Right lobe of liver (tissue), 6 donors: ENCODE results near the gene IL21R. TPM values are rescaled to one million over a fixed set of nuclear protein-coding genes. Genes with fewer than 3 reads are reported as not detected.

Experiments
- ATAC-seq, 4 donors: fragments of 200-7000 bp; cut with Tn5 transposase; one replicate each; pipeline ENCODE4 v1.9.1; 2020; ENCODE audit warnings: mild to moderate bottlenecking in 4 of 4, moderate library complexity in 4 of 4
- DNase-seq, 3 donors: peaks; one replicate each; pipeline ENCODE4 v3.0.0-alpha.2; 2020
- H3K27ac ChIP-seq, 3 donors: fragments of 200-600 bp; one replicate each; pipeline ENCODE4 v1.8.0; 2022
- H3K27me3 ChIP-seq, 2 donors: fragments of 200-600 bp; one replicate each; pipeline ENCODE4 v1.8.0; 2022
- H3K36me3 ChIP-seq, 4 donors: fragments of 200-600 bp; sonication (generic) in 1 of 4; one replicate each; pipeline versions ENCODE4 v1.5.1 to v1.8.0; 2017 to 2022; ENCODE audit warnings: control low read depth in 1 of 4
- H3K4me1 ChIP-seq, 4 donors: fragments of 200-600 bp; sonication (generic) in 1 of 4; one replicate each; pipeline versions ENCODE4 v1.5.1 to v1.8.0; 2017 to 2022; ENCODE audit warnings: control low read depth in 1 of 4
- H3K4me3 ChIP-seq, 3 donors: fragments of 200-600 bp; one replicate each; pipeline ENCODE4 v1.8.0; 2022
- H3K9me3 ChIP-seq, 4 donors: fragments of 200-600 bp; sonication (generic) in 1 of 4; one replicate each; pipeline versions ENCODE4 v1.5.1 to v1.8.0; 2017 to 2022; ENCODE audit warnings: control low read depth in 1 of 4
- POLR2A ChIP-seq: fragments of 450-650 bp; IDR thresholded peaks from one replicate; pipeline ENCODE4 v1.6.1; 2017; ENCODE audit warnings: antibody characterized with exemption, mild to moderate bottlenecking
- WGBS: methylation state at CpG from one replicate; pipeline ENCODE4 v1.1.6; 2018; ENCODE audit warnings: low coverage, low lambda C conversion rate; ENCODE audit not compliant: insufficient coverage; ENCODE audit errors: missing lambda C conversion rate; 5-methylcytosine and 5-hydroxymethylcytosine counted together
- intact Hi-C, 2 donors: fragments of 100-400 bp; cut with DNase I; formaldehyde crosslinking; loops; one replicate each; pipeline versions ENCODE4 v1.11.2 to v1.14.1; 2022
- total RNA-seq, 6 experiments: library from RNA; depleted of rRNA in 2 of 6; stranded (reverse); fragments of >200 nt in 2 of 6; fragmentation: NEBNext Ultra II Directional in 3 of 6; extraction: Animal tissue kit (Norgen Biotek cat#: 25700) in 3 of 6; gene quantifications; one replicate each; pipeline versions ENCODE4 v1.1.0 to v1.2.4, GENCODE V29; 2016 to 2023
- TF ChIP-seq, protein P1 (sequence below), 4 donors: fragments of 200-600 bp in 3 of 4; fragments of 450-650 bp in 1 of 4; IDR thresholded peaks; one replicate each; pipeline versions ENCODE4 v1.5.1 to v1.8.0; 2016 to 2022; ENCODE audit warnings: antibody characterized with exemption in 4 of 4, mild to moderate bottlenecking in 2 of 4
- donor health status: DM: no; HTN: yes; CAD: no.
- donor health status: DM: no; HTN: no; CAD: no.
- donor health status: DM: no; HTN: no; CAD: no.
- donor health status: DM: no; HTN: yes; CAD: no.
- donor health status: DM: no; HTN: yes; CAD: no.

IL21R gene
- total RNA-seq, 6 experiments from 2014 or later = 0.09 to 1.3 (median 0.31) TPM

DNA sequence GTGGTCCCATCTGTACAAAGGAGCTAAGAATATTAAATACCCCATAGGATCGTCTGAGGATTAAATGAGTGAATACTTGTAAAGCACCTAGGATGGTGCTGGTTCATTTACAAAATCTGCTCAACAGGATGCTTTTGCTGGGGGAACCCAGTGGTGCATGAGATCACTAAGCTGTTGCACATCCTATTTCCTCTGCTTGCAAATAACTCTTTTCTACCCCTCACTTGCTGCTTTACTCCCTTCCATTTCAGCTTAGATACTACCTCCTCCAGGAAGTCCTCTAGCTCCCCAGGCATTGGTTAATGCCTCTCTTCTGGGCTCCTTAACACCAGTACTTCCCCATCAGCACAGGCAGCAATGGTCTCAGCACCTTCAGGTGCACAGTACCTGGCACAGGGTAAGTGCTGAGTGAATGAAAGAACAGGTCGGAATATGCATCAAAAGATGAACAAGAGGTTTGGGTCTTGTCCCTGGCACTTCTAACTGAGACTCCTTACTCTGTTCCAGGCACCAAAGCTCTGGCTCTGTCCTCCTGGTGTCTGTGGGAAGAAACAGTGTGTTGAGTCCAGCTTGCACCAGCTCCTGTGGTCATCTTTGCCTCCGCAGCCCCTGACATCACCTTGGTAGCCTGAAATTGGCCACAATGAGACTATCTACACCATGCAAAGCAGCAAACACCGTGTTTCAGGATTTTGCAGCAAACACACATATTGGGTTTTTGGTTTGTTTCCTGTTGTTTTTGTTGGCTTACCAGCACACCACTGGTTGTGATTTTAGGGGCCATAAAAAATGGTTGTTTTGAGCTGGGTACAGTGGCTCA is 24.1 kb upstream of the IL21R start:
- H3K4me3 ChIP-seq = no peak overlapping the region
- DNase-seq = no peak
- H3K27me3 ChIP-seq = no peaks in the 10 kb centered on the region
- no peaks in the 10 kb centered on the region for H3K4me1 ChIP-seq
- no peaks in the 10 kb centered on the region for H3K36me3 ChIP-seq
- TF ChIP-seq, protein P1, sequence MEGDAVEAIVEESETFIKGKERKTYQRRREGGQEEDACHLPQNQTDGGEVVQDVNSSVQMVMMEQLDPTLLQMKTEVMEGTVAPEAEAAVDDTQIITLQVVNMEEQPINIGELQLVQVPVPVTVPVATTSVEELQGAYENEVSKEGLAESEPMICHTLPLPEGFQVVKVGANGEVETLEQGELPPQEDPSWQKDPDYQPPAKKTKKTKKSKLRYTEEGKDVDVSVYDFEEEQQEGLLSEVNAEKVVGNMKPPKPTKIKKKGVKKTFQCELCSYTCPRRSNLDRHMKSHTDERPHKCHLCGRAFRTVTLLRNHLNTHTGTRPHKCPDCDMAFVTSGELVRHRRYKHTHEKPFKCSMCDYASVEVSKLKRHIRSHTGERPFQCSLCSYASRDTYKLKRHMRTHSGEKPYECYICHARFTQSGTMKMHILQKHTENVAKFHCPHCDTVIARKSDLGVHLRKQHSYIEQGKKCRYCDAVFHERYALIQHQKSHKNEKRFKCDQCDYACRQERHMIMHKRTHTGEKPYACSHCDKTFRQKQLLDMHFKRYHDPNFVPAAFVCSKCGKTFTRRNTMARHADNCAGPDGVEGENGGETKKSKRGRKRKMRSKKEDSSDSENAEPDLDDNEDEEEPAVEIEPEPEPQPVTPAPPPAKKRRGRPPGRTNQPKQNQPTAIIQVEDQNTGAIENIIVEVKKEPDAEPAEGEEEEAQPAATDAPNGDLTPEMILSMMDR (IDR thresholded peaks at IDR 0.05) = no peak
- no peak for TF ChIP-seq POLR2A
- ATAC-seq = no peak
- WGBS = 38% methylated on average over 4 of the region's 4 CpGs
- H3K27ac ChIP-seq = no peak overlapping the region
- H3K9me3 ChIP-seq = no peaks in the 10 kb centered on the region
- intact Hi-C loops = loop anchor here in 1 of 2 donors (10.0 kb wide), 1 partner anchor 203 kb away; no protein-coding TSS in a partner anchor

DNA sequence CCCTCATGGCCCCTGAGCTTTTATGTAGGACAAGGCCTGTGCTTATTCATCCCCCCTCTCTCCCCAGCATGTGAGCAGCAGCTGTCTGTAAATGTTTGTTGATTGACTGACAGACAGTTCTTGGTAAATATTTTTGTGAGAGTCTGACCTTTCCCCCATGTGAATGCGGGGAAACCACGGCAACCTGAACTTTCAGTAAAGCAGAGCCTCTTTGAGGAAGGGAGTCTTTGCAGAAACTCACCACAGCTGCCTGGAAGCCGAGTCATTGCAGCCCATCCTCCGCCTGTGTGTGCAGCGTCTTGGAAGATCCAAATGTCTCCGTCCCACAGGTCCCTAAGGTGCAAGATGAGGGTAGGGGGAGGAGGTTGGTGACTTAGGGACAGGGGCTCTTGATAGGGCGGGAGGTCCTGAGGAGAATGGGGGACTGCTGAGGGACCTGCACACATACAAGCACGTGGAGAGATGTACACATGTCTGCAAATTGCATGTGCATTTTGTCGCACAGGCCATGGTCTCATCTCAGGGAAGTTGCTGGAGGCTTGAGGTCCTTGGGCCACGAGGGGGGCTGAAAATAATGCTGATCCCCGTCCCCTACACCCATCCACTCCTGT is 23.0 kb upstream of the IL21R start:
- TF ChIP-seq, protein P1 (IDR thresholded peaks at IDR 0.05) = no peak
- no peak for TF ChIP-seq POLR2A
- 21% methylated on average over 5 of the region's 11 CpGs for WGBS

DNA sequence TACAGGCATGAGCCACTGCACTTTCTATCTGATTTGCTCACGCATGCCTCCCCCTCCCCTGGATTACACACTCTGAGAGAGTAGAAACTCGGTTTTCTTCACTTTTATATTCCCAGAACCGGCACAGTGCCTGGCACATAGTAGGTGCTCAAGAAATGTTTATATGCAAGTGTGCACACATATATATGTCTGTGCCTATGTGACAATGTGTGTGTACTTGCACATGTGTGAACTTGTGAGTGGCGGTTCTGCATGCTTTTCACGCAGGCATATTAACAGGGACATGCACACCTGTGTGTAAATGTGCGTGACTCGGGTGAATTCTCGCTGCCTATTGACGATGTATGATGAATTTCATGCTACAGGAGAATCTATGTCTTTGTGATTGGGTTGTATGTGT is 22.1 kb upstream of the IL21R start:
- DNase-seq (no peak), ATAC-seq (no peak)
- 81% methylated on average over 9 of the region's 9 CpGs for WGBS
- no peaks in the 10 kb centered on the region for H3K36me3 ChIP-seq
- H3K4me3 ChIP-seq = no peak overlapping the region
- no peaks in the 10 kb centered on the region for H3K9me3 ChIP-seq
- no peaks in the 10 kb centered on the region for H3K27me3 ChIP-seq
- intact Hi-C loops = loop anchor here in 1 of 2 donors (10.0 kb wide), 1 partner anchor 205 kb away; no protein-coding TSS in a partner anchor
- TF ChIP-seq, protein P1 (IDR thresholded peaks at IDR 0.05) = no peak
- no peak for TF ChIP-seq POLR2A
- no peaks in the 10 kb centered on the region for H3K4me1 ChIP-seq
- no peak overlapping the region for H3K27ac ChIP-seq

More for the DNA sequence above, 23.0 kb upstream of the IL21R start:
- Histone ChIP-seq H3K4me1 (no peaks in the 10 kb centered on the region), H3K4me3 (no peak overlapping the region), H3K9me3 (no peaks in the 10 kb centered on the region), H3K36me3 (no peaks in the 10 kb centered on the region), H3K27me3 (no peaks in the 10 kb centered on the region), H3K27ac (no peak overlapping the region)
- intact Hi-C loops = loop anchor here in 1 of 2 donors (10.0 kb wide), 1 partner anchor 204 kb away; no protein-coding TSS in a partner anchor
- no peak for DNase-seq
- no peak for ATAC-seq

DNA sequence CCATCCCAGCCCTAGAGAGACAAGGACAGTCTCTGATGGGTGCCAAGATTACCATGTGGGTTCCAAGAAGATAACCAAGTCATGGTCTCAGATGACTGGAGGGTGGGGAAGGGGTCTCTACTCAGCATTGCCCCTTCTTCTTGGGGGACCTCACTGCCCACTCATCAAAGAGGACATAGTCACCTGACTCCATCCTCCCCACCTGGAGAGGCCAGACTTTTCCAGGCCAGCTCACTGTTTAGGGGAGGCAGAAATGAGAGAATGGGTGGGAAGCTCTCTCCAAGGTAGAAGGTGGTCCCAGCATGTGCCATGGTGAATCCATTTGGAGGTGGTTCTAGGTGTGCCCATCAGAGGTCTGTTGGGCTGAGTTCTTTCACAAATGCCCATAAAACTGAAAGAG is 20.7 kb upstream of the IL21R start:
- no peak for DNase-seq

More for the DNA sequence above, 20.7 kb upstream of the IL21R start:
- Histone ChIP-seq H3K9me3 (no peaks in the 10 kb centered on the region), H3K27ac (no peak overlapping the region), H3K4me1 (no peaks in the 10 kb centered on the region), H3K36me3 (no peaks in the 10 kb centered on the region), H3K27me3 (no peaks in the 10 kb centered on the region), H3K4me3 (no peak overlapping the region)
- intact Hi-C loops = no loop called here
- no peak for ATAC-seq
- TF ChIP-seq, protein P1 (IDR thresholded peaks at IDR 0.05) = no peak
- TF ChIP-seq POLR2A = no peak
